ENCODE measurements around the gene THY1. TPM values are rescaled to one million over a fixed set of nuclear protein-coding genes. Genes with fewer than 3 reads are reported as not detected.
A peak's percentile ranks its signal among the peaks of the same experiment; 100 is the strongest.

The THY1 gene
- total RNA-seq, 6 donors from 2014 or later: 0.39 to 30.5 (median 2.7) TPM; not detected in 1

DNA sequence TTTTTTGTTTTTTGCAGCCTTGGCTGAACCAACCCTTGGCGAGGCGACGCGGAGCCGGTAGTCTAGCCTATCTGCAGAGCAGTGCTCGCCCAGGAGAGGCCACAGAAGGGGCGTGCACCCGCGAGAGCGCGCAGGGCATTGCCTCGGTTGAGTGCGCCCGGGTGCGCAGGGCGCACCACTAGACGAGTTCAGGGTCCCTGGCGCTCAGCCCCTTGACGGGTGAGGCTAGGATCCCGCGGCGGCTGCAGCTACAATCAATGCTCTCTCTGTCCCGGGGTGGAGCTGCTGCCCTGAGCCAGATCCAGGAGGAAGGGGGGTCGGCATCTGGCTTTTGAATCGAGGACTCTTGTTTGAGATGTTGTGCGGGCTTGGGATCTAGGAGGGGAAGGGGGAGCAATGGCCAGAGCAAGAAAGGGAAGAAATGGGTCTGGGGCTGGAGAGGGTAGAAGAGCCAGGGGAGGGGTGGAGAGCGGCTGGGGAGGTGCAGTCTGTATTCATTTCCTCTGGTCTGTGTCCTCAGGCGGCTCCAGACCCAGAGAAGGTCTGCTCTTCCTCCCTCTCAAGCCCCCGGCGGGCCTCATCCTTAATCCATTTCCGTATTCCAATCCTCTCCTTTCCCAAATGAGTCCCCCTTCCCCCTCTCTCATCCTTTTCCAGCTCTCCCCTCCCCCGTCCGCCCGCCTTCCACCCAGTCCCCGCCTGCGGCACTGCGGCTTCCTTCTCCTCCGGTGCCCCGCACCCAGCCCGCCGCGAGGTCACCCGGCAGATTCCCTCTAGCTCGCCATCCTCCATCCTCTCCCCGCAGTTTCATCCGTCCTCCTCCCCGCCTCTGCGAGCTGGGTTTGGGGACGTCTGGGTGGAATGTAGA lies 797 bp downstream of the THY1 start:
- Histone ChIP-seq H3K4me1 (peaks cover 7 to 22% (median 16%) of the 10 kb centered on the region in 4 donors), H3K9me3 (no peaks in the 10 kb centered on the region), H3K36me3 (no peaks in the 10 kb centered on the region), H3K27me3 (peaks cover 0 to 21% (median 6%) of the 10 kb centered on the region in 4 donors), H3K27ac (no peak overlapping the region), H3K4me3 (peak overlapping the region in 3 of 4 donors; percentile 21 to 43 (median 31))
- DNase-seq (peak in 1 of 2 donors; percentile 81), ATAC-seq (ENCODE audit: low FRiP score in 2 of 2) (peak in 1 of 2 donors; percentile 68)
- WGBS, 2 donors: 1 to 2% methylated on average over 47 to 48 of the region's 49 CpGs
- TF ChIP-seq, protein P1, sequence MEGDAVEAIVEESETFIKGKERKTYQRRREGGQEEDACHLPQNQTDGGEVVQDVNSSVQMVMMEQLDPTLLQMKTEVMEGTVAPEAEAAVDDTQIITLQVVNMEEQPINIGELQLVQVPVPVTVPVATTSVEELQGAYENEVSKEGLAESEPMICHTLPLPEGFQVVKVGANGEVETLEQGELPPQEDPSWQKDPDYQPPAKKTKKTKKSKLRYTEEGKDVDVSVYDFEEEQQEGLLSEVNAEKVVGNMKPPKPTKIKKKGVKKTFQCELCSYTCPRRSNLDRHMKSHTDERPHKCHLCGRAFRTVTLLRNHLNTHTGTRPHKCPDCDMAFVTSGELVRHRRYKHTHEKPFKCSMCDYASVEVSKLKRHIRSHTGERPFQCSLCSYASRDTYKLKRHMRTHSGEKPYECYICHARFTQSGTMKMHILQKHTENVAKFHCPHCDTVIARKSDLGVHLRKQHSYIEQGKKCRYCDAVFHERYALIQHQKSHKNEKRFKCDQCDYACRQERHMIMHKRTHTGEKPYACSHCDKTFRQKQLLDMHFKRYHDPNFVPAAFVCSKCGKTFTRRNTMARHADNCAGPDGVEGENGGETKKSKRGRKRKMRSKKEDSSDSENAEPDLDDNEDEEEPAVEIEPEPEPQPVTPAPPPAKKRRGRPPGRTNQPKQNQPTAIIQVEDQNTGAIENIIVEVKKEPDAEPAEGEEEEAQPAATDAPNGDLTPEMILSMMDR (IDR thresholded peaks at IDR 0.05): no peak
- TF ChIP-seq POLR2AphosphoS5 (IDR thresholded peaks at IDR 0.05): no peak
- no peak for TF ChIP-seq EP300 (IDR thresholded peaks at IDR 0.05)
- no peak for TF ChIP-seq POLR2A (IDR thresholded peaks at IDR 0.05)

DNA sequence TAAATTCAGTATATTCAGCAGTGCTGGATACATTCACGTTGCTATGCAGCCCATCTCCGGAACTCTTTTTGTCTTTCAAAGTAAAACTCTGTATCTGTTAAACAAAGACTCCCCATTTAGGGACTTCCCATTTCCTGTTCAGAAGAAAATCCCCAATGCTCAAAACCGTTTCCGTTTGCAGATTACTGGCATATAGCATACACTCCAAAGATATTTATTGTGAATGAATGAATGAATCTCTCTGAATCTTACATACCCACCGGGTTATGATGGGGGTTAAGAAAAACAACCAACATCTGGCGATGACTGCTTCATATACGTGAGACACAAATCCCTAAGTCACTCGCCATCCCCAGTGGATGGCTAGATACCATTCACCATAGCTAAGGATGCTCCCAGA lies 1.6 kb downstream of the THY1 start:
- Histone ChIP-seq H3K4me1 (peaks cover 7 to 22% (median 16%) of the 10 kb centered on the region in 4 donors), H3K9me3 (no peaks in the 10 kb centered on the region), H3K27ac (no peak overlapping the region), H3K36me3 (no peaks in the 10 kb centered on the region), H3K4me3 (peak overlapping the region in 1 of 4 donors; percentile 43), H3K27me3 (peaks cover 0 to 21% (median 6%) of the 10 kb centered on the region in 4 donors)
- no peak for ATAC-seq (ENCODE audit: low FRiP score in 2 of 2)
- TF ChIP-seq, protein P1 (IDR thresholded peaks at IDR 0.05): no peak
- TF ChIP-seq POLR2AphosphoS5 (IDR thresholded peaks at IDR 0.05) (no peak), EP300 (IDR thresholded peaks at IDR 0.05) (no peak), POLR2A (IDR thresholded peaks at IDR 0.05) (no peak)
- DNase-seq: no peak
- WGBS, 2 donors: 16 to 42% methylated on average over 8 of the region's 8 CpGs

DNA sequence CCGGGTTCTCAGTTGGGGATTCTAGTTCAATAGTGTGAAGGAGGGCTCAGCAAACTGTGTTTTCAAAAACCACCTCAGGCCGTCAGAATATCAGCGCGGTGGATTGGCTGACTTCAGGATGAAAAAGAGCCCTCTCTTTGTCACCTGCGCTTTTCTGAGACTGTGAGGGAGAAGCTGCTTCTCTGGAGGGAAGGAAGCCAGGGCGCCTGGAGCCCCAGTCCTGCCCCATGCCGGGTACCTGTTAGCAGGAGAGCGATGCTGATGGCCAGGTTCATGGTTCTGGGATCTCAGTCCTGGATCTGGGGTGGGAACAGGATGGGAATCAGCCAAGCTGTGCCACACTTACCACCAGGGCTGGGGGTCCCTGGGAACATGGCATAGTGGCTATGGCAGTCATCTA lies 2.3 kb downstream of the THY1 start:
- Histone ChIP-seq H3K4me3 (no peak overlapping the region), H3K27me3 (peaks cover 0 to 21% (median 6%) of the 10 kb centered on the region in 4 donors), H3K36me3 (no peaks in the 10 kb centered on the region), H3K4me1 (peaks cover 7 to 22% (median 16%) of the 10 kb centered on the region in 4 donors), H3K9me3 (no peaks in the 10 kb centered on the region), H3K27ac (no peak overlapping the region)
- WGBS, 2 donors: 79 to 94% methylated on average over 7 to 8 of the region's 8 CpGs
- no peak for ATAC-seq (ENCODE audit: low FRiP score in 2 of 2)
- no peak for DNase-seq
- no peak for TF ChIP-seq POLR2AphosphoS5 (IDR thresholded peaks at IDR 0.05)
- TF ChIP-seq, protein P1 (IDR thresholded peaks at IDR 0.05): no peak
- no peak for TF ChIP-seq POLR2A (IDR thresholded peaks at IDR 0.05)
- no peak for TF ChIP-seq EP300 (IDR thresholded peaks at IDR 0.05)

DNA sequence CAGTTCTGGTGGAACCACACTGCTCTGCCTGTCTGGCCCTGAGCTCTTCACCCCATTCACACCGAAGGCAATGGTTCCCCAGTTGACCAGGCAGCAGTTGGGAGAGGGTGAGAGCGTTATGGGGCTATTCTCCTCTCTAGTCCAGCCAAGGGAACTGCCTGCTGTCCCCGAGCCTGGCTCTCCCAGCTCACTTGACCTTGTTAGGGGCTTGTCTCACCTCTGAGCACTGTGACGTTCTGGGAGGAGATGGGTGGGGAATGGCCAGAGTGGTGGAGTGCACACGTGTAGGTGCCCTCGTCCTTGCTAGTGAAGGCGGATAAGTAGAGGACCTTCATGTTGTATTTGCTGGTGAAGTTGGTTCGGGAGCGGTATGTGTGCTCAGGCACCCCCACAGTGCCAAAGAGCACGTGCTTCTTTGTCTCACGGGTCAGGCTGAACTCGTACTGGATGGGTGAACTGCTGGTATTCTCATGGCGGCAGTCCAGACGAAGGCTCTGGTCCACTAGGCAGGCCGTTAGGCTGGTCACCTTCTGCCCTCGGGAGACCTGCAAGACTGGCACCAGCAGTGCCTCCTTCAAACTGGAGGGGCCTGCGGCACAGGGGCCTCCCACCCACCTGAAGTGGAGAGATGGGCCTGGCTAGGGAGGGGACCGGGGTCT lies 3.0 kb downstream of the THY1 start:
- DNase-seq (no peak), ATAC-seq (ENCODE audit: low FRiP score in 2 of 2) (no peak)
- Histone ChIP-seq H3K9me3 (no peaks in the 10 kb centered on the region), H3K4me1 (peaks cover 7 to 22% (median 16%) of the 10 kb centered on the region in 4 donors), H3K27ac (no peak overlapping the region), H3K36me3 (no peaks in the 10 kb centered on the region), H3K4me3 (no peak overlapping the region), H3K27me3 (peaks cover 0 to 21% (median 6%) of the 10 kb centered on the region in 4 donors)
- 83 to 85% methylated on average over 8 to 18 of the region's 18 CpGs for WGBS, 2 donors
- TF ChIP-seq POLR2AphosphoS5 (IDR thresholded peaks at IDR 0.05) (no peak), POLR2A (IDR thresholded peaks at IDR 0.05) (no peak), EP300 (IDR thresholded peaks at IDR 0.05) (no peak)
- TF ChIP-seq, protein P1 (IDR thresholded peaks at IDR 0.05): no peak

All from upper lobe of left lung (tissue), 6 donors.